ENCODE results near the gene TMEM123. TPM values are rescaled to one million over a fixed set of nuclear protein-coding genes. Genes with fewer than 3 reads are reported as not detected.
"Not testable (repeated sequence)": the region's sequence is repeated elsewhere in the genome, so short reads cannot be mapped to it uniquely, and the experiment has no call there.

TMEM123 gene
- total RNA-seq, 1 experiment from 2014 or later = 116 TPM

DNA sequence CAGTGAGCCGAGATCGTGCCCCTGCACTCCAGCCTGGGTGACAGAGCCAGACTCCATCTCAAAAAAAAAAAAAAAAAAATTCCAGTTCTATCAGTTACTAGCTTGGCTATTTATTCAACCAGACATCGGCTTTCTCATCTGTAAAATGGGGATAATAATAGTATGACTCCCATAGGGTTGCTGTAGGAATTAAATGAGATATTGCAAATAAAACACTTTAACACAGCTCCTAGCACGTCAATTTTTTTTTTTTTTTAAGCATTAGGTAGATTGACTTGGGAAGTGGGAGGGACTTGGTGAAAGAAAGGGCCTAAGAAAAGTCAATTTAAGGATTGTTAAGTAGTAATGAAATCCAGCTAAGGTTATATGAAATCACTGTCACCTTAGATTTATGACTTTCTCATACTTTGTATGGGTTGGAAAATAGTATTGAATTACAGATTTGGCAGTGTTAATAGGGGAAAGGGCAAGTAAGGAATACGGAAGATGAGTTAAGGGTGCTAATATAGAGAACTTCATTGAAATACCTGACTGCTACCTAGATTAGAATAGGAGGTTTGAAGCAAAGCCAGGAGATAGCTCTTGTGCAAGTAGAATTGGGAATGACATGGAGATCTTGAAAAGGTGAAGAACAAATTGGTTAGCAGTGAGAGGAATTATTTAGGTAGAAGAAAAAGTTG, 76.7 kb downstream of the TMEM123 start (continued):
- TF ChIP-seq, protein P1, sequence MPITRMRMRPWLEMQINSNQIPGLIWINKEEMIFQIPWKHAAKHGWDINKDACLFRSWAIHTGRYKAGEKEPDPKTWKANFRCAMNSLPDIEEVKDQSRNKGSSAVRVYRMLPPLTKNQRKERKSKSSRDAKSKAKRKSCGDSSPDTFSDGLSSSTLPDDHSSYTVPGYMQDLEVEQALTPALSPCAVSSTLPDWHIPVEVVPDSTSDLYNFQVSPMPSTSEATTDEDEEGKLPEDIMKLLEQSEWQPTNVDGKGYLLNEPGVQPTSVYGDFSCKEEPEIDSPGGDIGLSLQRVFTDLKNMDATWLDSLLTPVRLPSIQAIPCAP (CRISPR knock-in tag; IDR thresholded peaks at IDR 0.05) = no peak
- TF ChIP-seq RORB (CRISPR knock-in tag; IDR thresholded peaks at IDR 0.05) (no peak), TCF7 (CRISPR knock-in tag; IDR thresholded peaks at IDR 0.05; ENCODE audit: low read depth) (no peak), FOXP1 (CRISPR knock-in tag; IDR thresholded peaks at IDR 0.05; ENCODE audit: borderline replicate concordance) (no peak), TEAD4 (CRISPR knock-in tag; IDR thresholded peaks at IDR 0.05) (no peak), ZNF317 (CRISPR knock-in tag; IDR thresholded peaks at IDR 0.05; ENCODE audit: borderline replicate concordance, low read depth) (no peak), JAZF1 (CRISPR knock-in tag; IDR thresholded peaks at IDR 0.05) (no peak)
- TF ChIP-seq, protein P2, sequence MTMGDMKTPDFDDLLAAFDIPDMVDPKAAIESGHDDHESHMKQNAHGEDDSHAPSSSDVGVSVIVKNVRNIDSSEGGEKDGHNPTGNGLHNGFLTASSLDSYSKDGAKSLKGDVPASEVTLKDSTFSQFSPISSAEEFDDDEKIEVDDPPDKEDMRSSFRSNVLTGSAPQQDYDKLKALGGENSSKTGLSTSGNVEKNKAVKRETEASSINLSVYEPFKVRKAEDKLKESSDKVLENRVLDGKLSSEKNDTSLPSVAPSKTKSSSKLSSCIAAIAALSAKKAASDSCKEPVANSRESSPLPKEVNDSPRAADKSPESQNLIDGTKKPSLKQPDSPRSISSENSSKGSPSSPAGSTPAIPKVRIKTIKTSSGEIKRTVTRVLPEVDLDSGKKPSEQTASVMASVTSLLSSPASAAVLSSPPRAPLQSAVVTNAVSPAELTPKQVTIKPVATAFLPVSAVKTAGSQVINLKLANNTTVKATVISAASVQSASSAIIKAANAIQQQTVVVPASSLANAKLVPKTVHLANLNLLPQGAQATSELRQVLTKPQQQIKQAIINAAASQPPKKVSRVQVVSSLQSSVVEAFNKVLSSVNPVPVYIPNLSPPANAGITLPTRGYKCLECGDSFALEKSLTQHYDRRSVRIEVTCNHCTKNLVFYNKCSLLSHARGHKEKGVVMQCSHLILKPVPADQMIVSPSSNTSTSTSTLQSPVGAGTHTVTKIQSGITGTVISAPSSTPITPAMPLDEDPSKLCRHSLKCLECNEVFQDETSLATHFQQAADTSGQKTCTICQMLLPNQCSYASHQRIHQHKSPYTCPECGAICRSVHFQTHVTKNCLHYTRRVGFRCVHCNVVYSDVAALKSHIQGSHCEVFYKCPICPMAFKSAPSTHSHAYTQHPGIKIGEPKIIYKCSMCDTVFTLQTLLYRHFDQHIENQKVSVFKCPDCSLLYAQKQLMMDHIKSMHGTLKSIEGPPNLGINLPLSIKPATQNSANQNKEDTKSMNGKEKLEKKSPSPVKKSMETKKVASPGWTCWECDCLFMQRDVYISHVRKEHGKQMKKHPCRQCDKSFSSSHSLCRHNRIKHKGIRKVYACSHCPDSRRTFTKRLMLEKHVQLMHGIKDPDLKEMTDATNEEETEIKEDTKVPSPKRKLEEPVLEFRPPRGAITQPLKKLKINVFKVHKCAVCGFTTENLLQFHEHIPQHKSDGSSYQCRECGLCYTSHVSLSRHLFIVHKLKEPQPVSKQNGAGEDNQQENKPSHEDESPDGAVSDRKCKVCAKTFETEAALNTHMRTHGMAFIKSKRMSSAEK (CRISPR knock-in tag; IDR thresholded peaks at IDR 0.05; ENCODE audit: borderline replicate concordance) = no peak
- TF ChIP-seq, protein P3, sequence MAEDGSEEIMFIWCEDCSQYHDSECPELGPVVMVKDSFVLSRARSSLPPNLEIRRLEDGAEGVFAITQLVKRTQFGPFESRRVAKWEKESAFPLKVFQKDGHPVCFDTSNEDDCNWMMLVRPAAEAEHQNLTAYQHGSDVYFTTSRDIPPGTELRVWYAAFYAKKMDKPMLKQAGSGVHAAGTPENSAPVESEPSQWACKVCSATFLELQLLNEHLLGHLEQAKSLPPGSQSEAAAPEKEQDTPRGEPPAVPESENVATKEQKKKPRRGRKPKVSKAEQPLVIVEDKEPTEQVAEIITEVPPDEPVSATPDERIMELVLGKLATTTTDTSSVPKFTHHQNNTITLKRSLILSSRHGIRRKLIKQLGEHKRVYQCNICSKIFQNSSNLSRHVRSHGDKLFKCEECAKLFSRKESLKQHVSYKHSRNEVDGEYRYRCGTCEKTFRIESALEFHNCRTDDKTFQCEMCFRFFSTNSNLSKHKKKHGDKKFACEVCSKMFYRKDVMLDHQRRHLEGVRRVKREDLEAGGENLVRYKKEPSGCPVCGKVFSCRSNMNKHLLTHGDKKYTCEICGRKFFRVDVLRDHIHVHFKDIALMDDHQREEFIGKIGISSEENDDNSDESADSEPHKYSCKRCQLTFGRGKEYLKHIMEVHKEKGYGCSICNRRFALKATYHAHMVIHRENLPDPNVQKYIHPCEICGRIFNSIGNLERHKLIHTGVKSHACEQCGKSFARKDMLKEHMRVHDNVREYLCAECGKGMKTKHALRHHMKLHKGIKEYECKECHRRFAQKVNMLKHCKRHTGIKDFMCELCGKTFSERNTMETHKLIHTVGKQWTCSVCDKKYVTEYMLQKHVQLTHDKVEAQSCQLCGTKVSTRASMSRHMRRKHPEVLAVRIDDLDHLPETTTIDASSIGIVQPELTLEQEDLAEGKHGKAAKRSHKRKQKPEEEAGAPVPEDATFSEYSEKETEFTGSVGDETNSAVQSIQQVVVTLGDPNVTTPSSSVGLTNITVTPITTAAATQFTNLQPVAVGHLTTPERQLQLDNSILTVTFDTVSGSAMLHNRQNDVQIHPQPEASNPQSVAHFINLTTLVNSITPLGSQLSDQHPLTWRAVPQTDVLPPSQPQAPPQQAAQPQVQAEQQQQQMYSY (CRISPR knock-in tag; IDR thresholded peaks at IDR 0.05) = no peak

DNA sequence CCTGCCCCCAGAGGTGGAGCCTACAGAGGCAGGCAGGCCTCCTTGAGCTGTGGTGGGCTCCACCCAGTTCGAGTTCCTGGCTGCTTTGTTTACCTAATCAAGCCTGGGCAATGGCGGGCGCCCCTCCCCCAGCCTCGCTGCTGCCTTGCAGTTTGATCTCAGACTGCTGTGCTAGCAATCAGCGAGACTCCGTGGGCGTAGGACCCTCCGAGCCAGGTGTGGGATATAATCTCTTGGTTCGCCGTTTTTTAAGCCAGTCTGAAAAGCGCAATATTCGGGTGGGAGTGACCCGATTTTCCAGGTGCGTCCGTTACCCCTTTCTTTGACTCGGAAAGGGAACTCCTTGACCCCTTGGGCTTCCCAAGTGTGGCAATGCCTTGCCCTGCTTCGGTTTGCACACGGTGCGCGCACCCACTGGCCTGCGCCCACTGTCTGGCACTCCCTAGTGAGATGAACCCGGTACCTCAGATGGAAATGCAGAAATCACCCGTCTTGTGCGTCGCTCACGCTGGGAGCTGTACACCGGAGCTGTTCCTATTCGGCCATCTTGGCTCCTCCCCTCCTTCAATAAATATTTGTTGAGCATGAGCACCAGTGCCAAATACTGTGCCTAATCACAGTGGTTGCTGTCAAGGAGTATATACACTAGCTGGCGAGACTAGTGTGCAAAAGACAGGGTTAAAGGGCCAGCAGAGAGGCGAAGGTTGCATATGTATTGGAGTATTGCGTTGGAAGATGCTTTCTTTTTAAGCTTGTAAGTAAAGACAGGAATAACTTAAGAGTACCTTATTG, 77.7 kb downstream of the TMEM123 start:
- Mint-ChIP-seq H3K36me3 (peaks cover 28% of the 10 kb centered on the region), H3K4me3 (peak overlapping the region; percentile 72), H3K4me1 (peaks cover 13% of the 10 kb centered on the region), H3K27ac (peak overlapping the region; percentile 86)
- H3K27me3 Mint-ChIP-seq (ENCODE audit: low read depth); ATAC-seq; H3K9me3 Mint-ChIP-seq: not testable (repeated sequence)
- TF ChIP-seq FOXK1 (CRISPR knock-in tag; IDR thresholded peaks at IDR 0.05) = peak; percentile 59
- TF ChIP-seq, protein P4, sequence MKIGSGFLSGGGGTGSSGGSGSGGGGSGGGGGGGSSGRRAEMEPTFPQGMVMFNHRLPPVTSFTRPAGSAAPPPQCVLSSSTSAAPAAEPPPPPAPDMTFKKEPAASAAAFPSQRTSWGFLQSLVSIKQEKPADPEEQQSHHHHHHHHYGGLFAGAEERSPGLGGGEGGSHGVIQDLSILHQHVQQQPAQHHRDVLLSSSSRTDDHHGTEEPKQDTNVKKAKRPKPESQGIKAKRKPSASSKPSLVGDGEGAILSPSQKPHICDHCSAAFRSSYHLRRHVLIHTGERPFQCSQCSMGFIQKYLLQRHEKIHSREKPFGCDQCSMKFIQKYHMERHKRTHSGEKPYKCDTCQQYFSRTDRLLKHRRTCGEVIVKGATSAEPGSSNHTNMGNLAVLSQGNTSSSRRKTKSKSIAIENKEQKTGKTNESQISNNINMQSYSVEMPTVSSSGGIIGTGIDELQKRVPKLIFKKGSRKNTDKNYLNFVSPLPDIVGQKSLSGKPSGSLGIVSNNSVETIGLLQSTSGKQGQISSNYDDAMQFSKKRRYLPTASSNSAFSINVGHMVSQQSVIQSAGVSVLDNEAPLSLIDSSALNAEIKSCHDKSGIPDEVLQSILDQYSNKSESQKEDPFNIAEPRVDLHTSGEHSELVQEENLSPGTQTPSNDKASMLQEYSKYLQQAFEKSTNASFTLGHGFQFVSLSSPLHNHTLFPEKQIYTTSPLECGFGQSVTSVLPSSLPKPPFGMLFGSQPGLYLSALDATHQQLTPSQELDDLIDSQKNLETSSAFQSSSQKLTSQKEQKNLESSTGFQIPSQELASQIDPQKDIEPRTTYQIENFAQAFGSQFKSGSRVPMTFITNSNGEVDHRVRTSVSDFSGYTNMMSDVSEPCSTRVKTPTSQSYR (CRISPR knock-in tag; IDR thresholded peaks at IDR 0.05) = 0 out of 2 replicates have a peak, but pooled peaks have one; percentile 33
- DNase-seq (ENCODE audit: low spot score) = peak; percentile 40
- CTCF ChIA-PET = interaction anchor here (1.1 to 2.3 kb wide), 2 partner anchors 15 to 65 kb away, joined by 3 to 15 read pairs; no protein-coding TSS in a partner anchor
- POLR2A ChIA-PET = interaction anchor here (1.6 kb wide), 1 partner anchor 77 kb away, joined by 3 read pairs; no protein-coding TSS in a partner anchor
